GM19455 (cell line): ENCODE measurements around the gene MGLL.

Experiments
- ATAC-seq: cut with Tn5 transposase; IDR thresholded peaks from one replicate; pipeline ENCODE4 v1.9.1; 2021; ENCODE audit not compliant: unreplicated experiment

MGLL gene

GRCh38 chr3:127743351-127744252 lies 78.7 kb downstream of the MGLL start:
- ATAC-seq = no peak

- no peak for ATAC-seq
Measured at GRCh38 chr3:127742580-127742979, 79.7 kb downstream of the MGLL start.

- no peak for ATAC-seq
Measured at GRCh38 chr3:127741690-127742089, 80.6 kb downstream of the MGLL start.

- ATAC-seq = no peak
Measured at GRCh38 chr3:127741246-127741645, 81.1 kb downstream of the MGLL start.

GRCh38 chr3:127740136-127740915 lies 82.0 kb downstream of the MGLL start:
- no peak for ATAC-seq

- ATAC-seq = no peak
Measured at GRCh38 chr3:127739347-127740135, 82.8 kb downstream of the MGLL start.

GRCh38 chr3:127738192-127738840 lies 84.0 kb downstream of the MGLL start:
- no peak for ATAC-seq

GRCh38 chr3:127736801-127737539 lies 85.3 kb downstream of the MGLL start:
- no peak for ATAC-seq

- peak; percentile 67 for ATAC-seq
Measured at GRCh38 chr3:127735767-127736693, 86.3 kb downstream of the MGLL start.

- no peak for ATAC-seq
Measured at GRCh38 chr3:127734754-127735473, 87.4 kb downstream of the MGLL start.

- ATAC-seq = no peak
Measured at GRCh38 chr3:127734181-127734720, 88.1 kb downstream of the MGLL start.

- ATAC-seq = no peak
Measured at GRCh38 chr3:127733781-127734180, 88.5 kb downstream of the MGLL start.

- no peak for ATAC-seq
Measured at GRCh38 chr3:127732879-127733350, 89.4 kb downstream of the MGLL start.

GRCh38 chr3:127732303-127732702 lies 90.0 kb downstream of the MGLL start:
- ATAC-seq = no peak

- no peak for ATAC-seq
Measured at GRCh38 chr3:127731546-127732289, 90.6 kb downstream of the MGLL start.

- ATAC-seq = no peak
Measured at GRCh38 chr3:127730666-127731295, 91.5 kb downstream of the MGLL start.

- ATAC-seq = no peak
Measured at GRCh38 chr3:127730171-127730570, 92.1 kb downstream of the MGLL start.
